Posterior cingulate gyrus (tissue), 11 donors: Measurements from ENCODE around the gene HES2.
"Not testable (repeated sequence)": the region's sequence is repeated elsewhere in the genome, so short reads cannot be mapped to it uniquely, and the experiment has no call there.

Experiments
- DNase-seq, 10 donors: peaks; one replicate each; pipeline versions ENCODE4 v3.0.0 to v3.0.0-alpha.2; 2020 to 2021; ENCODE audit warnings: mixed read lengths in 3 of 10
- intact Hi-C: fragments of 100-400 bp; cut with DNase I; formaldehyde crosslinking; loops from one replicate; pipeline ENCODE4 v1.15.1; 2023

Gene HES2

GRCh38 chr1:6393400-6394187 lies 26.1 kb downstream of the HES2 start, which contains the start of gene ACOT7:
Gene ACOT7 (minus strand): TSS chr1:6393767. CDS start chr1:6393399, 368 bp downstream.
- peak; percentile 74 to 98 (median 89) for DNase-seq
- intact Hi-C loops: no loop called here

GRCh38 chr1:6392809-6393399 lies 26.8 kb downstream of the HES2 start:
- peak in 2 of 10 donors; percentile 36 to 73 for DNase-seq
- intact Hi-C loops: no loop called here

GRCh38 chr1:6391951-6392808 lies 27.5 kb downstream of the HES2 start:
- DNase-seq: peak in 2 of 10 donors; percentile 23 to 78
- intact Hi-C loops: no loop called here

GRCh38 chr1:6389971-6390370 lies 29.7 kb downstream of the HES2 start:
- DNase-seq: peak in 1 of 10 donors; percentile 36
- intact Hi-C loops: no loop called here

- peak in 1 of 10 donors; percentile 21 for DNase-seq
- intact Hi-C loops: no loop called here
These were observed 33.3 kb downstream of the HES2 start for GRCh38 chr1:6386371-6386949.

- intact Hi-C loops: no loop called here
- DNase-seq: peak; percentile 42 to 95 (median 70)
These were observed 34.1 kb downstream of the HES2 start for GRCh38 chr1:6385488-6386191.

- DNase-seq: peak; percentile 57 to 97 (median 76)
- intact Hi-C loops: no loop called here
These were observed 34.8 kb downstream of the HES2 start for GRCh38 chr1:6384962-6385361.

GRCh38 chr1:6384135-6384534 lies 35.6 kb downstream of the HES2 start:
- no peak for DNase-seq
- intact Hi-C loops: no loop called here

GRCh38 chr1:6380037-6380436 lies 39.7 kb downstream of the HES2 start:
- no peak for DNase-seq
- intact Hi-C loops: no loop called here

- intact Hi-C loops: no loop called here
- peak in 1 of 10 donors; percentile 23 for DNase-seq
These were observed 41.5 kb downstream of the HES2 start for GRCh38 chr1:6378096-6378746.

GRCh38 chr1:6373961-6374720 lies 45.6 kb downstream of the HES2 start:
- DNase-seq: peak in 2 of 10 donors; percentile 8 to 67
- intact Hi-C loops: no loop called here

- DNase-seq, intact Hi-C loops: not testable (repeated sequence)
These were observed 47.5 kb downstream of the HES2 start for GRCh38 chr1:6372236-6372635.

GRCh38 chr1:6370006-6370405 lies 49.7 kb downstream of the HES2 start:
- no peak for DNase-seq
- intact Hi-C loops: no loop called here

- DNase-seq: peak in 9 of 10 donors; percentile 31 to 96 (median 71)
- intact Hi-C loops: no loop called here
These were observed 52.2 kb downstream of the HES2 start for GRCh38 chr1:6367381-6368012.

- intact Hi-C loops: no loop called here
These were observed 54.7 kb downstream of the HES2 start for GRCh38 chr1:6365047-6365446.

GRCh38 chr1:6363085-6363884 lies 56.4 kb downstream of the HES2 start:
- intact Hi-C loops: loop anchor here (2.0 kb wide), 1 partner anchor 42 kb away; no protein-coding TSS in a partner anchor
- DNase-seq: peak; percentile 63 to 97 (median 76)

More at GRCh38 chr1:6365047-6365446, 54.7 kb downstream of the HES2 start:
- no peak for DNase-seq
